ENCODE data around the gene DDC. TPM values are rescaled to one million over a fixed set of nuclear protein-coding genes. Genes with fewer than 3 reads are reported as not detected.

Gene DDC
- polyA plus RNA-seq, 2 of the 4 experiments (the other 2 are of a cell fraction), result 1.3 to 2.8 TPM

GRCh38 chr7:50418086-50418515 is 147.1 kb downstream of the DDC start:
- DNase-seq (ENCODE audit: low read depth in 1 of 2, low spot score in 1 of 2) (peak; percentile 69 to 83), ATAC-seq (peak; percentile 99 to 100), FAIRE-seq (peak; percentile 39)
- Histone ChIP-seq H3K4me2 (no peak overlapping the region), H3K4me1 (no peaks in the 10 kb centered on the region), H3K27ac (no peak overlapping the region), H3K9me3 (no peaks in the 10 kb centered on the region), H3K4me3 (no peak overlapping the region)
- ChIA-PET POLR2A (no interaction called here), CTCF (interaction anchor here (0.6 to 4.3 kb wide), 37 partner anchors 10 to 743 kb away, joined by 3 to 35 read pairs (median 4); partner anchors contain the start of gene ZPBP)
- 3% methylated on average over 4 of the region's 4 CpGs for WGBS (ENCODE audit: missing lambda C conversion rate)
- TF ChIP-seq HES2 (IDR thresholded peaks at IDR 0.05) (no peak), MAFK (IDR thresholded peaks at IDR 0.05; ENCODE audit: partially characterized antibody) (no peak), RAD21 (conservative IDR thresholded peaks at IDR 0.05 in 1 of 2, IDR thresholded peaks at IDR 0.05 in 1 of 2) (peak; percentile 81 to 85), HMGXB4 (CRISPR knock-in tag; IDR thresholded peaks at IDR 0.05; ENCODE audit: borderline replicate concordance) (no peak), SMC3 (IDR thresholded peaks at IDR 0.05) (peak; percentile 80), MYC (IDR thresholded peaks at IDR 0.05; ENCODE audit: borderline replicate concordance, low read length) (no peak), CTCF (IDR thresholded peaks at IDR 0.05) (peak; percentile 86), PHF8 (IDR thresholded peaks at IDR 0.05; ENCODE audit: borderline replicate concordance, low read depth) (no peak)

GRCh38 chr7:50416527-50417182 is 148.6 kb downstream of the DDC start:
- CTCF ChIA-PET, result interaction anchor here (0.5 to 4.3 kb wide), 13 partner anchors 9 to 950 kb away, joined by 3 to 35 read pairs (median 9); partner anchors contain the start of gene ZPBP
- TF ChIP-seq CBX2 (IDR thresholded peaks at IDR 0.05; ENCODE audit: borderline replicate concordance, low read depth) (no peak), POLR2A (IDR thresholded peaks at IDR 0.05; ENCODE audit: low read length) (no peak), HOXB5 (CRISPR knock-in tag; IDR thresholded peaks at IDR 0.05) (no peak), FOSB (CRISPR knock-in tag; IDR thresholded peaks at IDR 0.05) (no peak), CBX8 (IDR thresholded peaks at IDR 0.05) (no peak), CHD4 (IDR thresholded peaks at IDR 0.05; ENCODE audit: borderline replicate concordance) (no peak), JUN (IDR thresholded peaks at IDR 0.05) (no peak), ZNF302 (CRISPR knock-in tag; IDR thresholded peaks at IDR 0.05) (no peak), BHLHE40 (IDR thresholded peaks at IDR 0.05; ENCODE audit: low read depth, low read length) (no peak), RNF2 (IDR thresholded peaks at IDR 0.05; ENCODE audit: borderline replicate concordance, low read depth) (no peak), REST (IDR thresholded peaks at IDR 0.05) (no peak), KDM1A (IDR thresholded peaks at IDR 0.05; ENCODE audit: low read depth) (no peak), EHMT2 (IDR thresholded peaks at IDR 0.05; ENCODE audit: low read depth) (no peak)

More at GRCh38 chr7:50416527-50417182, 148.6 kb downstream of the DDC start:
- POLR2A ChIA-PET, result no interaction called here
- ATAC-seq, result no peak
- Histone ChIP-seq H3K27ac (no peak overlapping the region), H3K4me1 (no peaks in the 10 kb centered on the region), H3K4me2 (no peak overlapping the region), H3K4me3 (no peak overlapping the region), H3K9me3 (no peaks in the 10 kb centered on the region)
- FAIRE-seq, result no peak
- WGBS (ENCODE audit: missing lambda C conversion rate), result 30% methylated on average over 7 of the region's 7 CpGs
- DNase-seq (ENCODE audit: low read depth in 1 of 2, low spot score in 1 of 2), result no peak
